ENCODE results near the gene APBB1IP. TPM values are rescaled to one million over a fixed set of nuclear protein-coding genes. Genes with fewer than 3 reads are reported as not detected.

Gene APBB1IP
- total and polyA plus RNA-seq, 2 of the 8 experiments (the other 6 are each of a cell fraction or from before 2014, with no cell fraction given) = 0.05 TPM; not detected in 1

- TF ChIP-seq CBX8 (IDR thresholded peaks at IDR 0.05; ENCODE audit: borderline replicate concordance, low read depth, low read length) = no peak
- no peak for TF ChIP-seq ATF3 (IDR thresholded peaks at IDR 0.05; ENCODE audit: insufficient read depth, low read depth, low read length)
- TF ChIP-seq CHD7 (IDR thresholded peaks at IDR 0.05; ENCODE audit: insufficient replicate concordance, low read length) = no peak
Measured at GRCh38 chr10:26448706-26449435, 10.7 kb downstream of the APBB1IP start (continued).

Measured in H1 (cell line).